HG02884 (cell line): ENCODE measurements around the gene ZFP37.
"Not testable (repeated sequence)": the region's sequence is repeated elsewhere in the genome, so short reads cannot be mapped to it uniquely, and the experiment has no call there.

Experiments
- ATAC-seq: cut with Tn5 transposase; IDR thresholded peaks from one replicate; pipeline ENCODE4 v1.9.1; 2021; ENCODE audit warnings: mild to moderate bottlenecking, moderate library complexity; ENCODE audit not compliant: unreplicated experiment

ZFP37 gene

GRCh38 chr9:113056191-113057106 lies at the start of gene ZFP37:
Gene ZFP37, minus strand, starts transcription at chr9:113056724. Its CDS starts 36 bp downstream, at chr9:113056688.
- no peak for ATAC-seq

DNA sequence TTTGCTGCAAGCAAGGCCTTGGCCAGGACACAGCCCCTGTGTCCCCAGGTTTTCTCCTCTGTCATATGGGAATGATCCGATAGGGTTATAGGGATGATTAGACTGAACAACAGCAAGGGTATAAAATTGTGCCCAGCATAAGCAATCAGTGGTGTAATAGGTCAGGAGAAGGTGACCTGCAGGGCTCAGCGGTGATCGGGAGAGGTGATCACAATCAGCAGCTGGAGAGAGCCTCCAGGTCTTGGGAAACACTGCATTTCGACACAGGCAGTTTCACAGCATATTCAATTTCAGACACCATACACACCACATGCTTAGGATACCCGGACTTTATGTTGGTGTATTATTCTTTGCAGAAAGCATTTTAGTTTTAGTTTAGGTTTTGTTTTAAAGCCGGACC lies 48.8 kb upstream of the ZFP37 start:
- not testable (repeated sequence) for ATAC-seq

DNA sequence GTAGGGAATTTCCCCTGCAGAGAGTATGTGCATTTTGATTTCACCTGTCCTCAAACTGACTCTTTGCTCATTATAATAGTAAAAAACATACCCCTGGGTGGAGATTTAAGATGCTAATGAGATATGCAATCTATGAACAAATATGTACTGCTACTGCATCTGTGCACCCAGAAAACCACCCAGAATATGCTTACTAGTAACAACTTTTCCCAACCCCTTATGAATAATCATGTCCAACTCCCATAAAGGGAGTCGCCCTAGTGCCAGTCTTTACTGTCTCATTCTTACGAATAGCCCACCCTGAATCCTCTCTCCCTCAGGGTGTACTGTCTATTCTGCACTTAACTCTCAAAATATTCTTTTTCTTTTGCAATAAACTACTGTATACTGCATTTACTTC lies 39.0 kb upstream of the ZFP37 start:
- no peak for ATAC-seq

DNA sequence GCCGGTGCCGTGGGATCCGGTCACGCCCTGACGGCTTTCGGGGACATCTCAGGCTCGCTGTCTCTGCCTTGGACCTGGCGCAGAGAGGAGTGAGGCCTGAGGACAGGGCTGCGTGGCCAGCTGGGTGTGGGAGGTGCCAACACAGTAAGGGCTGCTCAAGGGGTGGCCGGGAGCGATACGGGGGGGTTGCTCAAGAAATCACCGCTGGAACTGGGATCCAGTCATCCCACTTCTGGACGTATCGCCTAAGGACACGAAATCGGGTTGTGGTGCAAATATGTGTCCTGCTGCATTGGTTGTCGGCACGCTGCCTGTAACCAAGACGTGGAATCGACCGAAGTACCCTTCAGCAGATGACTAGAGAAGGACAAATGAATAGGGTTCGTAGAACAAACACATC lies 33.4 kb upstream of the ZFP37 start:
- ATAC-seq = not testable (repeated sequence)

GRCh38 chr9:113089143-113089505 lies 32.6 kb upstream of the ZFP37 start:
- ATAC-seq = not testable (repeated sequence)

DNA sequence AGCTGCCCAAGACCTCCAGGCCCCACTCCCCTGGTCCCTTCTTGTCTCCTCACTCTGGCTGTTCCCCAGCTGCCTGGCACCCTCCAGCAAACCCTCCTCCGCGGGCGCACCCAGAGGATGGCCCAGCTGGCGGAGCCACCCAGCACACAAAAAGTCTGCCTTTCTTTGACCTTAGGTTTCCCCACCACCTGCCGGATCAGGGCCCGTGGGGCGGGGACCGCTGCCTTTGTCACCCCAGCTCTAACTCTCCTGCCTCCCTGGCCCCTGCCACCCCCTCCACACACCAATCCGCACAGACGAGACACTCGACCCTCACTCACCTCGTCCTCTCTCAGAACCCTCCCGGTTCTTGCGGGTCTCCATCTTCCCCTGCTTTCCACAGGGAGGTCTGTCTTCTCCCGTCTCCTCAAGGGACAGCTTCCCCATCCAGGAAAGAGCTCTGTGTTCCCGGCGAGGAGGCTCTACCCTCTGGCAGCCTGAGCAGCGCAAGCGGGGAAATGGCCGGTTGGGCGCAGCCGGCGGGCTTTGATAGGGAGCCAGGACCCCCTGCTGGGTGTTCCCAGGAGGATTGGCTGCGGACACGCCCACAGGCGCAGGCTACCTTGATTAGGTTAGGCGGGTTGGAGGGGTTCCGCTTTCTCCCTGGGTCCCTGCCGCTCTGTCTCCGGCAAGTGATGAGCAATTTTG lies 32.1 kb upstream of the ZFP37 start:
- ATAC-seq = not testable (repeated sequence)

DNA sequence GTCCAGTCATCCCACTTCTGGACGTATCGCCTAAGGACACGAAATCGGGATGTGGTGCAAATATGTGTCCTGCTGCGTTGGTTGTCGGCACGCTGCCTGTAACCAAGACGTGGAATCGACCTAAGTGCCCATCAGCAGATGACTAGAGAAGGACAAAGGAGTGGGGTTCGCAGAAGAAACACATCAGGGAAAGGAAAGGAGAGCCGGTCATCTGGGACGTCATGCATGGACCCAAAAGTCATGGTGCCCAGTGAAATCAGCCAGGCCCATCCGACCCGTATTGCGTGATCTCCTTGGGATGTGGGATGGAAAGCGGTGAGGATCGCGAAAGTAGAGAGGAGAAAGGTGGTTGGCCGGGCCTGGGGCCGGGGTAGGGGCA lies 6.4 kb upstream of the ZFP37 start:
- not testable (repeated sequence) for ATAC-seq

DNA sequence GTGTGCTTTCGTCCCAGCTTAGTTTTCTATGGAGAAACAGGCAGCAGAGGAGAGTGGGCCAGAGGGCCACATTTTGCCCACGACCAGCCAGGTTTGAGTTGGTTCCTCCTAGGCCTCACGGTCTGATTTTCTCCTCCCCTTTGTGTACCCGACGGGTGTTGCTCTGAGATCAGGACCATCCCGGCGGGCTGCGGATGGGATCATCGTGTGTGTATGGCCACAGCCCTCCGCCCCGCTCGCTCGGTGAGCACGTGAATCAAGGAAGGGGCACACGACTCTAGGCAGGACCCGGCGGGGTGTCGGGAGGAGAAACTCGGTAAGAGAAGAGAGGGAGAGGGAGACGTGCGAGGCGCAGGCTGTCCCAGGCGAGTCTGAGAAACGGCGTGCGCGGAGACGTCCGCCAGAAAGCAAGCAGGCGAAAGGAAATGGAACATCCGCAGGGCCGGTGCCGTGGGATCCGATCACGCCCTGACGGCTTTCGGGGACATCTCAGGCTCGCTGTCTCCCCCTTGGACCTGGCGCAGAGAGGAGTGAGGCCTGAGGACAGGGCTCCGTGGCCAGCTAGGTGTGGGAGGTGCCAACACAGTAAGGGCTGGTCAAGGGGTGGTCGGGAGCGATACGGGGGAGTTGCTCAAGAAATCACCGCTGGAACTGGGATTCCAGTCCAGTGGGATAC lies 5.9 kb upstream of the ZFP37 start:
- ATAC-seq = not testable (repeated sequence)

DNA sequence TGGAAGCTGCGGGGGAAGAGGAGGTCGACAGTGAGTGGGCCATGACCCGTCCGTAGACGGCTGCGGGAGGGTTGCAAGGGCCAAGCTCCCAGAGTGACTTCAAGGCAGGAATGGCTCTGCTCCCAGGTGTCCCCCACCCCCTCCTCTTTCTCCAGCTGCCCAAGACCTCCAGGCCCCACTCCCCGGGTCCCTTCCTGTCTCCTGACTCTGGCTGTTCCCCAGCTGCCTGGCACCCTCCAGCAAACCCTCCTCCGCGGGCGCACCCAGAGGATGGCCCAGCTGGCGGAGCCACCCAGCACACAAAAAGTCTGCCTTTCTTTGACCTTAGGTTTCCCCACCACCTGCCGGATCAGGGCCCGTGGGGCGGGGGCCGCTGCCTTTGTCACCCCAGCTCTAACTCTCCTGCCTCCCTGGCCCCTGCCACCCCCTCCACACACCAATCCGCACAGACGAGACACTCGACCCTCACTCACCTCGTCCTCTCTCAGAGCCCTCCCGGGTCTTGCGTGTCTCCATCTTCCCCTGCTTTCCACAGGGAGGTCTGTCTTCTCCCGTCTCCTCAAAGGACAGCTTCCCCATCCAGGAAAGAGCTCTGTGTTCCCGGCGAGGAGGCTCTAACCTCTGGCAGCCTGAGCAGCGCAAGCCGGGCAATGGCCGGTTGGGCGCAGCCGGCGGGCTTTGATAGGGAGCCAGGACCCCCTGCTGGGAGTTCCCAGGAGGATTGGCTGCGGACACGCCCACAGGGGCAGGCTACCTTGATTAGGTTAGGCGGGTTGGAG lies 4.7 kb upstream of the ZFP37 start:
- not testable (repeated sequence) for ATAC-seq

- not testable (repeated sequence) for ATAC-seq
These were observed 3.2 kb upstream of the ZFP37 start for GRCh38 chr9:113059581-113060284.

GRCh38 chr9:113057193-113057592 lies 669 bp upstream of the ZFP37 start:
- no peak for ATAC-seq

DNA sequence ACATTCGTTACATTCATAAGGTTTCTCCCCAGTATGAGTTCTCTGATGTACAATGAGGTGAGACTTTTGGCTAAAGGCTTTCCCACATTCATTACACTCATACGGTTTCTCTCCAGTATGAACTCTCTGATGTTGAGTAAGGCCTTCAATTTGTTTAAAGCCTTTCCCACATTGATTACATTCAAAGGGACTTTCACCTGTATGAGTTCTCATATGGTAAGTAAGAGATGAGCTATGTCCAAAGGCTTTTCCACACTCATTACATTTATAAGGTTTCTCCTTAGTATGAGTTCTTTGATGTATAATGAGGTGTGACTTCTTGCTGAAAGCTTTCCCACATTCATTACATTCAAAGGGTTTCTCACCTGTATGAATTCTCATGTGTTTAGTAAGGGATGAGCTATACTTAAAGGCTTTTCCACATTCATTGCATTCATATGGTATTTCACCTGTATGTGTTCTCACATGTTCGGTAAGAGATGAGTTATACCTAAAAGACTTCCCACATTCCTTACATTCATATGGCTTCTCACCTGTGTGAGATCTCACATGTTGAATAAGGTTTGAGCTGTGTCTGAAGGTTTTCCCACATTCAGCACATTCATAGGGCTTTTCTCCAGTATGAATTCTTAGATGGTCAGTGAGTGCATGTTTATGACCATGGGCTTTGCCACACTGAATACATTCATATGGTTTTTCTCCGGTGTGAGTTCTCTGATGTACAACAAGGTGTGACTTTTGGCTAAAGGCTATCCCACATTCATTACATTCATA lies 13.5 kb downstream of the ZFP37 start:
- ATAC-seq = no peak

- ATAC-seq = no peak
These were observed 30.3 kb downstream of the ZFP37 start for GRCh38 chr9:113026200-113026599.

DNA sequence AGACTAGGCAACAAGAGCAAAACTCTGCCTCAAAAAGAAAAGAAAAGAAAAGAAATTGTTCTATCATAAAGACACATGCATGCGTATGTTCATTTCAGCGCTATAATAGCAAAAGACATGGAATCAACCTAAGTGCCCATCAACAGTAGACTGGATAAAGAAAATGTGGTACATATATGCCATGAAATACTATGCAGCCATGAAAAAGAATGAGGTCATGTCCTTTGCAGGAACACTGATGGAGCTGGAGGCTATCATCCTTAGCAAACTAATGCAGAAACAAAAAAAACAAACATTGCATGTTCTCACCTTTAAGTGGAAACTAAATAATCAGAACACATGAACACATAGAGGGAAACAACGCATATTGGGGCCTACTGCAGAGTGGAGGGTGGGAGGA lies 38.3 kb downstream of the ZFP37 start:
- no peak for ATAC-seq

- no peak for ATAC-seq
These were observed 44.0 kb downstream of the ZFP37 start for GRCh38 chr9:113012492-113012891.

DNA sequence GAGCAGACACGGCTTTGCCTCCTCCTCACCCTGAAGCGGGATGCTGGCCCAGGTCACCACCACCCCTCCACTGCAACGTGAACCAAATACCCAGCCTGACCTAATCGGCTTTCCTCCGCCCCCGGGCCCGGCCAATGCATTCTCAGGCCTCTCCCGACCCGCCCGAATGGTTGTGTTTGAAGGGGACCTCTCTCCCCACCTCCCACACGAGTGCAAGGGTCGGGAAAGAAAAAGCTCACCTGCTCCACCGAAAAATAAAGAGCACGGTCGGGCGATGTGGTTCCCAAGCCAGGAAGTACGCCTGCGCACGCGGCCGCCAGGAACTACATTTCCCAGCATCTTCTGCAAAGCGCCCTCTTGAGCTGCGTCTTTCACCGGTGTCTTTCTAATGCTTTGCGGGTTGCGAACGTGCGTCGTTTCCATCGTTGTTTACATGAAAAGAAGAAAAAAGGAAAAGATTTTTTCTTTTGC lies 44.6 kb downstream of the ZFP37 start, which contains the start of gene ZNF883:
ZNF883 (minus strand) TSS at position 282 of the 471 bp plus-strand sequence.
- no peak for ATAC-seq

DNA sequence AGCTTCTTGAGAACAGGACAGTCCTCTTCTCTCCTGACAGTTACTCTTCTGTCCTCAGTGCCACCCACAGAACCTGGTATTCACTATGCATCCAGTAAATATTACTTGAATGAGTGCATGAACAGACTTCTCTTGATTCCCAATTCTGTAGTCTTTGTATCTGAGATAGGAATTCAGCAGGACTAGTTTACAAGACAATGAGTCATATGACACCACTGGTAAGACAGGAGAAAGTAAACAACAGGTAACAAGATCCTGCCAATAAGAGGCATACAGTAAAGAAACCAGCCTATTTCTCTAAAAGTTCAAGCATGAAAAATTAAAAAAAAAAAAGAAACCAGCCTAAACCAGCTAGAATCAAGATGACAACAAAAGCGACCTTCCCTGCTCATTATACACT lies 50.7 kb downstream of the ZFP37 start:
- no peak for ATAC-seq

DNA sequence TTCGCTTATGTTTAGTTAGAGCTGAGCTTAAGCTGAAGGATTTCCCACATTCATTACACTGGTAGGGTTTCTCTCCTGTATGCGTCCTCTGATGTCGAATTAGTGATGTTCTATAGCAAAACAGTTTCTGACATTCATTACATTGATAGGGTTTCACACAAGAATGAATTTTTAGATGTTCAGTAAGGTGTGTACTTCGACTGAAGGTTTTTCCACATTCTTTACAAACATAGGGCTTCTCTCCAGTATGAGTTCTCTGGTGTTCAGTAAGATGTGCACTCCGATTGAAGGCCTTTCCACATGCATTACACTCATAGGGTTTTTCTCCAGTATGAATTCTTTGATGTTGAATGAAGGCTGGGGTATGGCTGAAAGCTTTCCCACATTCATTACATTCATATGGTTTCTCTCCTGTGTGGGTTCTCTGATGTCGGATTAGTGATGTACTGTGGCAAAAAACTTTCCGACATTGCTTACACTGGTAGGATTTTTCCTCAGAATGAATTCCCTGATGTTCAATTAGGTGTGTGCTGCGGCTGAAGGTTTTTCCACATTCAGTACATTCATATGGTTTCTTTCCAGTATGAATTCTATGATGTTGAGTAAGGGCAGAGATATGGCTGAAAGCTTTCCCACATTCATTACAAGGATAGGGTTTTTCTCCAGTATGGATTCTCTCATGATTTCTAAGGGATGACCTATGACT lies 59.1 kb downstream of the ZFP37 start:
- no peak for ATAC-seq
